NCI-H2029 treated with DMSO at 0.1 percent for 48 hours (cell line): ENCODE results near the gene GRIN2C.
A peak's percentile ranks its signal among the peaks of the same experiment; 100 is the strongest.

Source experiments
- DNase-seq: peaks from one replicate; lab custom pipeline; 2025; lab: John Stamatoyannopoulos, UW

Gene GRIN2C

DNA sequence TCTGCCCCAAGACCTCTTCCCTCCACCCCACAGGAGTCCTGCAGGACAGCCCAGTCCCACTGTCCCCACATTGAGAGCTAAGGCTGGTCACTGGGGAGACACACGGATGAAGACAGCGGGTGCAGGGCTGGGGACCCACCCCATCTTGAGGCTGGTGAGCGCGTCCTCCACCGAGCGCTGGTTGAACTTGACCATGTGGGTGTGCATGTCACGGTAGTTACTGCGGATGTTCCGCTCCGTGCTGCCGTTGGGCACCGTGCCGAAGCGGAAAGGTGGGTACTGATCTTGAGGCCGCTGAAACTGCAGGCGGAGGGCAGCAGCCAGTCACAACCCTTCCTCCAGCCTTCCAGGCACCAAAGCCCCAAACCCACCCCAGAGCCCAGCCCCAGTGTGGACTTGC lies 13.1 kb downstream of the GRIN2C start:
- no peak for DNase-seq

DNA sequence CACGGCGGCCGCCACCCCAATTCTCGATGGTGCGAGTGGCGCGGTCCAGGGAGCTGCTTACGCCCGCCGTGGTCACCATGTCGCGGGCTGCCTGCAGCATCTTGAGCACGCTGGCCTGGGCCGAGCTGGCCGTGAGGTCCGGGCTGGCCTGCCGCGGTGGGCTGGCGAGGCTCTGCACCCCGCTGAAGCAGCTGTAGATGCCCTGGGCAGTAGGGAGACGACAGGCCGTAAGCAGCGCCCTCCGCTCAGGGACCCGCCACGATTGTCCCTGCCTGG lies 16.4 kb downstream of the GRIN2C start:
- DNase-seq: no peak

DNA sequence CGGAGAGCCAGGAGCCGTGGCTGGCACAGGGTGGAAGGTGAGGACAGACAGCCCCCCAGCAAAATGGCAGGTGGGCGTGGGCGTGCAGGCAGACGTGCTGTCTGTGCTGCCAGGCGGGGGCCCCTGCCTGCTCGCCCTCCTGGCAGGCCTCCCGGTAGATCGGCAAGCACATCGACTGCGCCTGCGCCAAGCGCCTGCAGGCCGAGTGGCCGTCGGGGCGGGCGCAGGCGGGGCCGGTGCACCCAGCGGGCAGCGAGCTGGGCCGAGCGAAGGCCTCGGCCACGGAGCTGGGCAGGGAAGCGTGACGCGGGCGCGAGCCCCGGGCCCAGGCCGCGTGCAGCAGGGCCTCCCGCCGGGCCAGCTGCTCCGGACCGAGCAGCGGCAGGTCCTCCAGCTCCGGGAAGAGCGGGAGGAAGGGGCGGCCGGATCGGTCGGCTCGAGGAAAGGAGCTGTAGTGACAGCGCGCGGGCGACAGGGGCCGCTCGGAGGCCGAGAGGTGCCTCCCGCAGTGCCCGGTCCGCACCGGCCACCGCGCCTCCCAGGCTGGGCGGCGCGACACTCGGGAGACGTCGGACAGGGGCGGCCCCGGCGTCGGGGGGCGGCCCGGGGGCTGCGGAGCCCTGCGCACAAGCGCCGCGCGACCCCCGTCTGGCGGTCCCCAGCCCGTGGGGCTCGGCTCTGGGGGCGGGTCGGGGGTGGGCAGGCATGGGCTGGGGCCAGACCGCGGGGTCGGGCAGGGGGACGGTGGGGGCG lies 16.9 kb downstream of the GRIN2C start:
- DNase-seq: peak; percentile 33

DNA sequence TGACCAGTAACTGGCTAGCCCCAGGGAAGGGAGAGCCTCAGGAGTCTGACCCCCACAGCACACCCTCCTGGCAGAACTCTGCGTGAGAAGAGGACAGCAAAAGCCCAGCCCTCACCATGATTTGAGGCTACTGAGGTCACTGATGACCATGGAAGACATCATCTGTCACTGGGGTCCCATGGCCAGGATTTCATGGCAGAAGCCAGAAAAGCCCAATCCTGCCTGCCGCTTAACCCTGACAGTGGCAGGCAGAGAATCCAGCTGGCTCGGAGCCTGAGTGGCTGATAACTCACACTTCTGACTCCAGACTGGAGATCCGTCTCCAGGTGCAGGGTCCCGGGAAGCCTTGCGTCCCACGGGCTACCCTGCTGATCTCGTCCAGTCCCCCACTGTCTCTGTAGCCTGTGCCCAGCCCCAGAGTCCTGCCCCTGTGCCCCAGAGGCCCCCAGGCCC lies 17.5 kb downstream of the GRIN2C start:
- DNase-seq: no peak

DNA sequence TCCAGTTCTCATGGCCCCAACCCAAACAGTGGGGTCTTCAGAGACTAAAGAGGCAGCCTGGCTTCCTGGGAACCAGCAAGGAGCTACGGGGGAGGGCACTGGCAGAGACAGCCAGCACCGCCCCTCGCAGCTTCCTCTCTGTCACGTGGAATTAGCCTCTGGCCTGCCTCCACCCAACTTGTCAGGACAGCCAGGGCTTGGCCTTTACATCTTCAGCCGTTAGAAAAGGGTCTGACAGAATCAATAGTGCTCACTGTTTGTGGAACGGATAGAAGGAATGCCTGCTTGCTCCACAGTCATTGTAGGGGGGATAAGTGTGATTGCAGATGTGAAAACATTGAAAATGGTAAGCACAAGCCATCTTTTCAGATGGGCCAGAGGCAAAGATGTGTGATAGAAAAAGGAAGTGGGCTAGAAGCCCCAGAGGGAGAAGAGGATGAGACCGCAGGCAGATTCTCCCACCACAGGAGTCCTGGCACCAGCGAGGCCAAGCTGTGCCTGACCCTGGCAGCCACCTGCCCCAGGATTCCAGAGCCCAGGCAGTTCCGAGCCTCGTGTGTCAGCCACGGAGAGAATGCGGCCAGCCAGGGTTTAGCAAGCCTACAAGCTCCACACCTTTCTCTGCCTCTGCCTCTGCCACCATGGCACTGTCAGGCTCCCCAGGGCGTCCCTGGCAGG lies 18.6 kb downstream of the GRIN2C start:
- DNase-seq: no peak

DNA sequence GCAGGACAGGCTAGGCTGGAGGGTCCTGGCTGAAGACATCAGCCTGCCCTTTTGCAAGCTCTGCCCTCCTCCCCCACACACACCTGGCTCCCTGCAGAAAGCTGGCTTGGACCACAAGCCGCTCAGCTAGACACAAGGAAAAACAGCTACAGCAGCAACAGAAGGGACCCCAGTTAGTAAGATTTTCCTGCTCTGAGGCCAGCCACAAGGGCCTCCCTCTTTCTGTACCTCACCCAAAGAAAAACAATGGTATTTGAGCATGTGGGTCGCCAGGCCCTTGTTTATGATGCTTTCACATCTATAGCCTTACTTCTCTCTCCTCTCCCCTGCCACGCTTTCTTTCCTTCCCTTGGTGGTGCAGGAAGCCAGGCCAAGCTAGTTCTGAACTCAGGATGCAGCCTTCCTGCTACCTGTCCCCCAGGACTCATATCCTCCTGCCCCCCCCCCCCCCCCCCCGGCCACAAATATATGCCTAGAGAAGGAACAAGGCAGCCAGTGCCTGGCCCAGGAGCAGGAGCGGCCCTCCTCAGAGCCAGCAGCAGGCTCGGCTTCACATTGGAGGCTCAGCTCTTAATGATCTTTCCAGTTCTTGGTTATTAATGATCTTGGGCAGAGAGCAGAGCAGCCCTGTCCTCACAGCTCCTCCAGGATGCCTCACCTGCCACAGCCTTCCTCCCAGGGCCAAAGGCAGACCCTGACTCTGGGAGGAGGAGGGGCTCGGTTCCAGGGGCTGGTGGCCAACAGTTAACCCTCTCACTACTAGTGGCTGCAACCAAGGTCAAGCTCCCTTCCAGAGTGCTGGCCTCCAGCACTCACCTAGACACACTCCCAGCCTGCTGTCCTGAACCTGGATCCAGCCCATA lies 19.5 kb downstream of the GRIN2C start:
- no peak for DNase-seq

DNA sequence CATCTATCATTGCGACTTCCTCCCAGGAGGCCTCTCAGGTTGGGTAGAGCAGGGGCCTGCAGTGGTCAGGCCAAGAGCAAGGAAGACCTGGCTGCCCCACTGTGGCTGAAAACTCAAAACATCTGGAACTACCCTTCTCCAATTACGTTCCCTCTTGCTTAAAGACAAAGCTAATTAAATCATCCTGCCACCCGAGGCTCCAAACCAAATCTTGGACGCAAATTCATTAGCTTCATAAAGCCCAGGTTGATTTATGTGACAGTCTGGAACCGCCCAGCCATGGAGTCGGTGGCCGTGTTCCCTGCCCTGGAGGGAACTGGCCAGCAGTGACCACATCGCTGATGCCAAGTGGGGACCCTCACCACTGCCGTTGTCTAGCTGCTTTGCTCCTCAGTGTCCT lies 21.4 kb downstream of the GRIN2C start:
- no peak for DNase-seq

DNA sequence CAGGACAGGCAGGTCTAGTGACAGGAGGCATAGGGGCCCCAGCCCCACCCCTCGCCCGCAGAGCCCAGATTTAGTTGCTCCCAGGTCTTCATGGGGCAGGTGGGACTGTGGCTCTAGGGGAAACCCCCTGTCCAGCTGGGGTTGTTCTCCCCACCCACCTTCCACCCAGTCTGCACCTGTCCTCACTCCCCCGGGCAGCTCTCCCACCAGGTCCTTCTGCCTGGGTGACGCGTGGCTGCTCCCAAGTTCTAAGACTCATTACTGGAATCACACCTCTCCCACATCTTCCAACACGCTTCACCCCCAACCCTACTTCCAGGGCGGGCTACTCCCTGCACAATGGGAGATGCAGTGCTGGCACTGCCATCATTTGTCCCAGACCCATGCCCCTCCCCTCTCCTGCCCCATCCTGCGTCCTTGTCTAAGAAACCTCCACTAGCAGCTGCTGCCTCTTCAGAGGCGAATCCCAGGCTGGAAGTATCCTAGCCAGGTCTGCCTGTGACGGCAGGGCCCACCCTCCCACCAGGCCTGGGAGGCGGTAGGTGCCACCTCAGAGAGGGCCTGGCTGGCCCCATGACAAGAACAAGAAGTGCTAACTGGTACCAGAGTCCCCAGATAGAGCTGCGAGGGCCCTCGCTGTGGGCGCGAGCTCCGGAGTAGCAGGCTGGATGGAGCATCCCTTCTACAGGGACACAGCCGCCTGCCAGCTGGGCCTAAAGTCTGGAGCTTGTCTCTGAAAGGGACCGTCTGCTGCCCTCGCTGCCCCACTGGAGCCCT lies 22.8 kb downstream of the GRIN2C start:
- DNase-seq: no peak

DNA sequence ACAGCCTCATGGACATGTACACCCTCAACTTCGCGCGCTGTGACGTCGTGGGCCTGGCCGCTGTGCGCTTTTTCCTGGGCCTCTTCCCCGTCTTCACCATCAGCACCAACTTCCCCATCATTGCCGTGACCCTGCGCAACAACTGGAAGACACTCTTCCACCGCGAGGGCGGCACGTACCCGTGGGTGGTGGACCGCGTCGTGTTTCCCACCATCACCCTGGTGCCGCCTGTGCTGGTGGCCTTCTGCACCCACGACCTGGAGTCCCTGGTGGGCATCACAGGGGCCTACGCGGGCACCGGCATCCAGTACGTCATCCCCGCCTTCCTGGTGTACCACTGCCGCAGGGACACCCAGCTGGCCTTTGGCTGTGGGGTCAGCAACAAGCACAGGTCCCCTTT lies 23.5 kb downstream of the GRIN2C start:
- no peak for DNase-seq

DNA sequence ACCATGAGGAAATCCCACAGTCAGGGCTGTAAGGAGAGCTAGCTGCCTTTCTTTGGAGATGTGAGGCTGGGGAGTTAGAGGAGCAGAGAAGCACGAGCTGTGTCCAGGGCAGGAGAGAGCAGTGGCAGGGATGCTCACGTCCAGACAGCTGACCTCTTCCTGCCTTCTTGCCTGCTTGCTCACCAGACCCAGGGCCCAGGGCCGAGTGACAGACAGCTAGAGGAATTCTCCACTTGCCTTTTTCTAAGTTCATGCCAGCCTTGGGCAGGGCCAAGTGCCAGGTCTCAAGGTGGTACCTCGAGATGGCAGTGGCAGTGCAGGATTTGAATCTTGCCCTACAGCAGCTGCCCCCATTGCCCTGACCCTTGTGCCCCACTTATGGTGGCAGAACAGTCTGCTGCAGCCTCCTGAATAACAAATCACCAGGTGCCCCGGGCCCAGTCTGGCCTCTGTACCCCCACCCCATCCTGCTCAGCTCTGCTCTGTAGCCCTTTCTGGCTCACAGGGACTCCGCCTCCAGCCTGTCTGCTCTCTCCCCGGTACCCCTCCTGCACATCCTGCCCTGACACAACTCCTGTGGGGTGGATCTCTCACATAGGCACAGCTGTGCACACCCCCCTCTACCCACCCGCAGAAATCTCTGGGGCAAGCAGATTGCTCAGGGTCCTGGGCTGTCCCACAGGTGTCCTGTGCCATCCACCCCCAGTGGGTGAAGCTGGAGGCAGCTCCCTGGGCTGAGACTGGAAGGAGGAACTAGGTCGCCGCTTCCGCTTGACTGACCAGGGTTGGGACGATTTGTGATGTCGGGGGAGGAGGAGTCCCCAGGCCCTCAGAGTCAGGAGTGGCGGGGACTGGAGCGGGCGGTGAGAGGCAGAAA lies 25.9 kb downstream of the GRIN2C start:
- no peak for DNase-seq

DNA sequence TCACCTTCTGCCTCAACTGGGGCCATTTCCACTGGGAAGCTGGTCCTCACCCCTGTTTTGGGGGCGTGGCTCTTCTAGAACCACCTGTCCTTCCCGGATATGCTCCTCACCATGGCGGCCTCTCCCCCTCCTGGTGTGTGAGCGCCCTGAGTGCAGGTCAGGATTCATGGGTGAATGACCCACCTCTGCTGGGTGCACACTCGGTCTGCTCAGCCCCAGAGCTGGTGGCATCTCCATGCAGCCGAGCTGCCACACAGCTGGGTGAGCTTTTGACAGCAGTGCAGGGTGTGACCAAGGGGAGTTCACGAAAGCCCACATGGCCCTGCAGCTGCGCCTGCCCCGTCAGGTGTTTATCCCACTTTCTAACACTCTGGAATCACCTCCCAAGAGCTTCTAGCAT lies 27.3 kb downstream of the GRIN2C start:
- no peak for DNase-seq

DNA sequence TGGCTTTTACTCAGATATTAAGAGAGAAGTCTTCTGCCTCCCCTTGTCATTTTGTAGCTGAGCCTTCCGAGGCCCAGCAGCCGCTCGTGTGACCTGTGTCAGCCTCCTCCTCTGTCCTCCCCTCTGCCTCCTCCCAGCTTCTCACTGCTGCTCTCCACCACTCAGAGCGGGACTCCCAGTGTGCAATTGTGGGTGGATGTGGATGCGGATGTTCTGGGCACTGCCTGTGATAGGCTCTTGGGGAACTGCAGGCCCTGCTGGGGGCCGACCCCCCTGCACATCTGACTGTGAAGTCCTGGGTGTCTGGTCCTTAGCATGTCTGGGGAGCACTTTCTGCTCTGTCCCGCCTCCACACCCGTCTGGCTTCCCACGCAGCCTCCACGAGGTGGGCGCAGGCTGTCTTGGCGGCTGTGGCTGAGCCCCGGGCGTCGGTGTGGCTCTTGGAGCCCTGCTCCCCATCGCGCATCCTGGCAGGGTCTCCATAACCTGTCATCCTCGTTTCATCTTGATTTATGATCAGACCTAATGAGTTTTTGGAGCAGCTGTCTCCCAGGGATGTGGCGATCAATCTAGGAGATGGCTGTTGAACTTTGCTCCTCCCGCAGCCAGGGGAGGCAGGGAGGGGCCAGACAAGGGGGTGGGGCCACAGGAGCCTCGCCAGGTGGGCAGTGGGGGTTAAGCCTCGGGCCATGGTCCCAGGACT lies 28.1 kb downstream of the GRIN2C start:
- DNase-seq: no peak

DNA sequence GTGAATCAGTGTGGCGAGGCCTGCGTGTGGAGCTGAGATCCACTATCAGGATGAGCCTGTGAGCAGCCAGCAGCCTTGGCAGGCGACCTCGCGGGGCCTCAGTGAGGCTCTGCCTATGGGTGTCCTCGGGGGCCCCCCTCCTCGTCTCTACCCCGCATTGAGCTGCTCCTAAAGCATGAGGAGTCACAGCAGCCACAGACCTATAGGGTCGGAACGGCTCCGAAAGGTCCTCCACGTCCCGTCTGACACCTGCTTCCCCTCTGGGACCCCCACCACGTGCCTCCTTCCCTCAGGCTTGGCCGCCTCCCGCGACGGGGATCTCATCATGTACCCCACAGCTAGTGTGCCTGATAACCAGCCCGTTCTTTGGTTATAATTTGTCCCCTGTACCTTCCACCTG lies 28.8 kb downstream of the GRIN2C start:
- DNase-seq: no peak

DNA sequence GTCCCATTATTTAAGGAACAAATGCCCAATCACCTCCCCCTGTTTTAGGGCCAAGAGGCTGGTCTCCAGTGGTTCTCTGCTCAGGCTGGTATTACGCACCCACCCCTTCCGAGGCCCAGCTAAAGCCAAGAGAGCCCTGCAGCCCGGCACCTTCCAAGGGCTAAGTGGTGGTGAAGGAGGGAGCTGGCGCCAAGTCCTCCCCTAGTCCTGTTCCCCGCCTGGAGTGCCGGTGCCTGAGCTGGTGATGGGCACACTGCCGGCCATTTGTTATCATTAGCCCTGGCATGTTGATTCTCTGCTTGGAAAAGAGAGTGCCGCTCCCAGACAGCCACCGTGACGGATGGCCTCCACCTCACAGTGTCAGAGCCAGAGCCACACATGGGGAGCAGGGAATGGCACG lies 31.9 kb downstream of the GRIN2C start:
- no peak for DNase-seq

DNA sequence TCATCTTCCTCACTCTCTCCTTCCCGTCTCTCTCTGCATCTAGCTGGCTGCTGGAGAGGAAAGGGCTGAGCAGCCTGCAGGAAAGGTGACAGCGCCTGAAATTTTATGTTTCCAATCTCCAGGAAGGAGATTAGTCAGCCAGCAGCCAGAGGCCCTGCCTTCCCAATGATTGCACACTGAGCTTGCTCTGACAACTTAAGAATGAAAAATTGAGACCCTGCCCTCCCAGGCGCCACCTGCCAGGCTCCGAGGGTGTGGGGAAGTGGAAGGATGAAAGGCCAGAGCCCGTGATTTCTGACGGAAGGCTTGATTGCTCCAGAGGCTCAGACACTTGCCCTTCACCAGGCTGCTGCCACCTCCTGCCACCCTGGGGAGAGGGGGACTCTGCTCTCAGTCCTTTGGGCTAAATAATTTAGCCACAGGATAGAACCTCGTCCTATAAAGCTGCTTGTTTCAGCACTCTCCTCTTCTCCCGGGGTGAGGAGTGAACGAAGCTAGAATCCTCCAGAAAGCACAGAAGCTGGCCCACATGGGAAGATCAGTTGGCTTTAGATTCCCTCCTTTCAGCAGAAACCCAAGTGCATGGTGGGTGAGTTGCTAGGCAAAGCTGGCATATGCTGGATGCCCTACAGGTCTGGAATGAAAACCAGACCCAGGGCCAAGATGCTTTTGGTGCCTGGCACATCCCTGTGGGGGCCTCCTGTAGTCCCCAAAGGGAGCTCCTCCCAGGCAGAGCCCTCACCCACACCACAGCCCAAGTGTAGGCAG lies 33.5 kb downstream of the GRIN2C start:
- DNase-seq: no peak

DNA sequence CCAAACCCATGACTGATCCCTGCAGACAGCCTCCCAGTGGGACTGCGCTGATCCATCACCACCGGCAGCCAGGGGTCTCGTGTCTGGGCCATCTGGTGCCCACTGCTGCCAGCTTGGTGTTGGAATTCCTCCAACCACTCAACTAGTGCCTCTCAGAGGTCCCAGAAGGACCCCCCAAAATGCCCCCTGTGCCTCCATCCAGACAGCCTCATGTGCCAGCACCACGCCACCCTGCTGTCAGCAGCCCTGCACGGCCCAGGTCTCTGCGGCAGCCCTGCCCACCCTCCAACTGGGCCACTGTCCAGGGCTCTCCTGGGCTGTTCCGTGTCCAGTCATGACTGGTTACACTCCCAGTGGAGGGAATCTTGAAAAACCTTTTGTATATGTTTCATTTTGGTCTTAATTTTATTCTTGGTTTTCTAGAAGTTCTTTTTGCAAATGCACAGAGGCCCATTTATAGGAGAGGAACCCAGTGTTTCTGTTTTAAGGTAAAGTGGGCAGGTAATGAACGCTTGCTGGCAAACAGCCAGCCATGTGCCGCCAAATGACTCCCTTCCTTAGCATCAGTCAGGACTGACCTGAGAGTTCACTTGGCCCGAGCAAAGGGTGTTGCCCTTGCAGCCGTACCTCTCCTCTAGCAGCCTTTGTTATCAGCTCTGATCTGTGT lies 34.6 kb downstream of the GRIN2C start:
- no peak for DNase-seq

DNA sequence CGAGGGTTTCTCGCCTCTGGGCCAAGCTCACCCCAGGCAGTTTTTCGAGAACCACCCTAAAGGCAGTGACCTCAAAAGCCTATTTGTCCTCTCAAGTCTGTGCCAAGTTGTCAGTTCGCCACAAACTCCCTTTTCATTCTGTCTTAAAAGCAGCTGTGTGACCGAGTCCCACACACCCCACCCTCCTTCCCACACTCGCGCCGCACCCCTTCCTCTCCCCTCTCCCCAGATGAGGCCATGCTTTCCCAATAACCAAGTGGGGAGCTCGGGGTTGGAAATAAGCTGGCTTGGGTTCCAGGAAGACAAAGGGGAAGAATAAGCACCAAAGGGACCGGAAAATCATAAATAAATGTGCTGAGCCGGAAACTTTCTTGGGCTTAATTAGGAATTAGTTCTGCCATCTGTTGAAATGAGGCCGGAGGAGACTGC lies 36.7 kb downstream of the GRIN2C start:
- DNase-seq: no peak

DNA sequence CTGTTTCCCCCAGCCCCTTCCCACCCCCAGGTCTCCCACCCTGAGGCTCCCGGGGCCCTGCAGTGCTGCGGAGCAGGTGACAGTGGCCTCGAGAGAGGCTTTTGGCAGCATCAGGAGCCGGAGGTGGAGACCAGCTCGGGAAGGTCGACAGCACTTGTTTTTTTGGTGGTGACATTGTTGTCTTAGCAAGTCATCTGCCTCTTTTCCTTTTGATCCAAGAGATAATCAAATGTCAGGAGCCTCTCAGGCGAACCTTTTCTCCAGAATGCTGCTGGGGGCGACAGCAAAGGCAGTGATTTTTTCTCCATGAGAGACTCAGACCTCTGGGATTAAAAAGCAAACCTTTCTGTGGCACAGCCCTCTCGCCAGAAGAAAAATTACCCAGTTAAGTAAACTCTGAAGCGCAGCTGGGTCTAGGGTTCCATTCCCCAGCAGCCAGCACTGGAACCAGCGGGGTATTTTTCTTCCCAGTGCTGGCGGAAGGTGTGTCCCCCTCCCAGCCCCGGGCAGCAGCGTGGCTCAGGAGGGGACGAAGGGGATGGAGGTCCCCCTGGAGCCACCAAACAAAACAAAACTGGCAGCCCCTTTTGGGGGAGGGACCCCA lies 37.2 kb downstream of the GRIN2C start:
- DNase-seq: no peak
